HG02642 (cell line): ENCODE results near the gene PCED1B.
A peak's percentile ranks its signal among the peaks of the same experiment; 100 is the strongest.
"Not testable (repeated sequence)": the region's sequence is repeated elsewhere in the genome, so short reads cannot be mapped to it uniquely, and the experiment has no call there.

Experiments
- ATAC-seq: cut with Tn5 transposase; IDR thresholded peaks from one replicate; pipeline ENCODE4 v1.9.1; 2021; ENCODE audit warnings: mild to moderate bottlenecking; ENCODE audit not compliant: unreplicated experiment, poor library complexity

Gene PCED1B

GRCh38 chr12:47201190-47201589, 121.8 kb downstream of the PCED1B start:
- not testable (repeated sequence) for ATAC-seq

- ATAC-seq, result no peak
Measured at GRCh38 chr12:47202176-47202575, 122.8 kb downstream of the PCED1B start.

GRCh38 chr12:47205532-47206449, 126.4 kb downstream of the PCED1B start:
- no peak for ATAC-seq

- ATAC-seq, result peak; percentile 7
Measured at GRCh38 chr12:47206450-47207339, 127.3 kb downstream of the PCED1B start.

GRCh38 chr12:47207340-47207717, 127.9 kb downstream of the PCED1B start:
- peak; percentile 60 for ATAC-seq

GRCh38 chr12:47207829-47208248, 128.4 kb downstream of the PCED1B start:
- peak; percentile 64 for ATAC-seq

- ATAC-seq, result no peak
Measured at GRCh38 chr12:47209014-47209413, 129.6 kb downstream of the PCED1B start.

- no peak for ATAC-seq
Measured at GRCh38 chr12:47210776-47211175, 131.4 kb downstream of the PCED1B start.

GRCh38 chr12:47212701-47213039, 133.2 kb downstream of the PCED1B start:
- ATAC-seq, result no peak

GRCh38 chr12:47213396-47213795, 134.0 kb downstream of the PCED1B start:
- no peak for ATAC-seq

GRCh38 chr12:47214001-47214619, 134.7 kb downstream of the PCED1B start:
- no peak for ATAC-seq

GRCh38 chr12:47214771-47215170, 135.3 kb downstream of the PCED1B start:
- ATAC-seq, result no peak

- peak; percentile 72 for ATAC-seq
Measured at GRCh38 chr12:47216150-47216677, 136.8 kb downstream of the PCED1B start.

GRCh38 chr12:47217595-47217869, 138.1 kb downstream of the PCED1B start:
- ATAC-seq, result not testable (repeated sequence)

- peak; percentile 42 for ATAC-seq
Measured at GRCh38 chr12:47218191-47218654, 138.8 kb downstream of the PCED1B start.

- ATAC-seq, result no peak
Measured at GRCh38 chr12:47219243-47219642, 139.8 kb downstream of the PCED1B start.

- no peak for ATAC-seq
Measured at GRCh38 chr12:47221256-47222023, 142.0 kb downstream of the PCED1B start.

- no peak for ATAC-seq
Measured at GRCh38 chr12:47222520-47223030, 143.2 kb downstream of the PCED1B start.

- ATAC-seq, result no peak
Measured at GRCh38 chr12:47223031-47223847, 143.8 kb downstream of the PCED1B start.
